Liver (tissue), 9 donors: ENCODE measurements around the gene CELSR1. TPM values are rescaled to one million over a fixed set of nuclear protein-coding genes. Genes with fewer than 3 reads are reported as not detected.

ENCODE experiments used
- DNase-seq: peaks from one replicate; pipeline ENCODE4 v3.0.0-alpha.2; 2017; ENCODE audit warnings: low spot score
- H3K27ac ChIP-seq, 2 donors: one replicate each; pipeline ENCODE4 v1.7.0; 2013; ENCODE audit warnings: inconsistent platforms in 2 of 2, low read length in 2 of 2, control low read depth in 1 of 2, low read depth in 1 of 2, mild to moderate bottlenecking in 1 of 2
- H3K27me3 ChIP-seq, 4 donors: one replicate each; pipeline versions ENCODE4 v1.6.1 to v1.7.0; 2013; ENCODE audit warnings: low read length in 3 of 4, inconsistent platforms in 1 of 4, mild to moderate bottlenecking in 1 of 4, moderate library complexity in 1 of 4; ENCODE audit not compliant: control insufficient read depth in 4 of 4, insufficient read depth in 4 of 4
- H3K36me3 ChIP-seq, 4 donors: one replicate each; pipeline versions ENCODE4 v1.6.1 to v1.7.0; 2013; ENCODE audit warnings: low read length in 3 of 4, mild to moderate bottlenecking in 3 of 4, low read depth in 1 of 4, moderate library complexity in 1 of 4; ENCODE audit not compliant: control insufficient read depth in 4 of 4, insufficient read depth in 3 of 4
- H3K4me1 ChIP-seq, 4 donors: one replicate each; pipeline versions ENCODE4 v1.6.1 to v1.7.0; 2013; ENCODE audit warnings: low read length in 3 of 4, mild to moderate bottlenecking in 3 of 4, moderate library complexity in 1 of 4; ENCODE audit not compliant: control insufficient read depth in 4 of 4, insufficient read depth in 4 of 4
- H3K4me3 ChIP-seq, 3 donors: one replicate each; pipeline versions ENCODE4 v1.6.1 to v1.7.0; 2013; ENCODE audit warnings: low read length in 3 of 3, control low read depth in 1 of 3, low read depth in 1 of 3, mild to moderate bottlenecking in 1 of 3
- H3K9ac ChIP-seq, 2 donors: one replicate each; pipeline ENCODE4 v1.7.0; 2013; ENCODE audit warnings: low read length in 2 of 2, mild to moderate bottlenecking in 2 of 2, moderate library complexity in 2 of 2, control low read depth in 1 of 2, low read depth in 1 of 2
- H3K9me3 ChIP-seq, 4 donors: one replicate each; pipeline versions ENCODE4 v1.6.1 to v1.7.0; 2013; ENCODE audit warnings: low read length in 3 of 4; ENCODE audit not compliant: control insufficient read depth in 4 of 4
- ATF3 ChIP-seq: IDR thresholded peaks from 2 replicates; pipeline ENCODE4 v1.6.1; 2016; ENCODE audit warnings: antibody characterized with exemption
- EGR1 ChIP-seq, 2 donors: IDR thresholded peaks; 2 replicates each; pipeline ENCODE4 v1.6.1; 2016 to 2018; ENCODE audit warnings: antibody characterized with exemption in 2 of 2, low read depth in 2 of 2
- FOXA1 ChIP-seq: IDR thresholded peaks from 2 replicates; pipeline ENCODE4 v1.6.1; 2016; ENCODE audit warnings: antibody characterized with exemption
- FOXA2 ChIP-seq: IDR thresholded peaks from 2 replicates; pipeline ENCODE4 v1.6.1; 2016; ENCODE audit warnings: antibody characterized with exemption
- GABPA ChIP-seq, 2 donors: IDR thresholded peaks in 1 of 2; conservative IDR thresholded peaks in 1 of 2; 2 replicates each; pipeline ENCODE4 v1.6.1; 2016; ENCODE audit warnings: antibody characterized with exemption in 2 of 2, mild to moderate bottlenecking in 1 of 2, moderate library complexity in 1 of 2
- HNF4A ChIP-seq, 2 donors: conservative IDR thresholded peaks; 2 replicates each; pipeline ENCODE4 v1.6.1; 2016; ENCODE audit warnings: antibody characterized with exemption in 2 of 2, mild to moderate bottlenecking in 2 of 2
- HNF4G ChIP-seq: IDR thresholded peaks from 2 replicates; pipeline ENCODE4 v1.6.1; 2016; ENCODE audit warnings: antibody characterized with exemption
- JUND ChIP-seq, 2 donors: IDR thresholded peaks; 2 replicates each; pipeline ENCODE4 v1.6.1; 2016; ENCODE audit warnings: antibody characterized with exemption in 2 of 2
- NR2F2 ChIP-seq: IDR thresholded peaks from 2 replicates; pipeline ENCODE4 v1.6.1; 2016; ENCODE audit warnings: antibody characterized with exemption
- RAD21 ChIP-seq, 2 donors: IDR thresholded peaks; 2 replicates each; pipeline ENCODE4 v1.6.1; 2016; ENCODE audit warnings: antibody characterized with exemption in 2 of 2, mild to moderate bottlenecking in 2 of 2
- REST ChIP-seq: IDR thresholded peaks from 2 replicates; pipeline ENCODE4 v1.6.1; 2016; ENCODE audit warnings: antibody characterized with exemption, mild to moderate bottlenecking
- RXRA ChIP-seq, 2 donors: IDR thresholded peaks; 2 replicates each; pipeline ENCODE4 v1.6.1; 2017 to 2018; ENCODE audit warnings: antibody characterized with exemption in 2 of 2, mild to moderate bottlenecking in 1 of 2
- SP1 ChIP-seq: IDR thresholded peaks from 2 replicates; pipeline ENCODE4 v1.6.1; 2018; ENCODE audit warnings: antibody characterized with exemption, mild to moderate bottlenecking
- TAF1 ChIP-seq: conservative IDR thresholded peaks from 2 replicates; pipeline ENCODE4 v1.6.1; 2016; ENCODE audit warnings: antibody characterized with exemption, mild to moderate bottlenecking
- YY1 ChIP-seq: IDR thresholded peaks from 2 replicates; pipeline ENCODE4 v1.6.1; 2016; ENCODE audit warnings: antibody characterized with exemption, mild to moderate bottlenecking
- ZBTB33 ChIP-seq: IDR thresholded peaks from 2 replicates; pipeline ENCODE4 v1.6.1; 2016; ENCODE audit warnings: antibody characterized with exemption
- WGBS: extraction: QIAGEN DNeasy Blood & Tissue Kit; methylation state at CpG from one replicate; pipeline ENCODE4 v1.1.7; 2013; 5-methylcytosine and 5-hydroxymethylcytosine counted together
- polyA plus RNA-seq, 2 donors: library from polyadenylated mRNA; stranded (reverse) in 1 of 2; unstranded in 1 of 2; fragments of 200-250 nt in 1 of 2; fragments of >200 nt in 1 of 2; fragmentation: Nextera tagmentation in 1 of 2; extraction: Ambion mirVana in 1 of 2; gene quantifications; one replicate each; pipeline versions ENCODE4 v1.2.1 to v1.2.3, GENCODE V29; 2013 to 2015
- total RNA-seq, 2 donors: library from RNA; depleted of rRNA; stranded (reverse); fragments of >200 nt; gene quantifications; one replicate each; pipeline ENCODE4 v1.2.3, GENCODE V29; 2014
- TF ChIP-seq, protein P1 (sequence below): fragments of 150-350 bp; IDR thresholded peaks from 2 replicates; pipeline ENCODE4 v1.5.1; 2017; ENCODE audit warnings: improper control_type of control experiment, low read depth, low read length; ENCODE audit not compliant: missing input control
- TF ChIP-seq, protein P2 (sequence below): IDR thresholded peaks from 2 replicates; pipeline ENCODE4 v1.6.1; 2016; ENCODE audit warnings: antibody characterized with exemption
- donor health status: healthy.
- donor health status: healthy.
- donor health status: healthy.
- donor health status: healthy.
- donor health status: healthy.

The CELSR1 gene
- total and polyA plus RNA-seq, 4 donors = 0.37 to 1.6 (median 1.3) TPM

- H3K9ac ChIP-seq = no peak overlapping the region
- TF ChIP-seq GABPA (IDR thresholded peaks at IDR 0.05 in 1 of 2, conservative IDR thresholded peaks at IDR 0.05 in 1 of 2) (no peak), TAF1 (no peak), EGR1 (IDR thresholded peaks at IDR 0.05; ENCODE audit: low read depth in 2 of 2) (no peak), SP1 (no peak), ATF3 (no peak), NR2F2 (no peak), REST (no peak), RXRA (IDR thresholded peaks at IDR 0.05) (no peak), FOXA1 (no peak), JUND (IDR thresholded peaks at IDR 0.05) (no peak), YY1 (no peak)
- TF ChIP-seq, protein P1, sequence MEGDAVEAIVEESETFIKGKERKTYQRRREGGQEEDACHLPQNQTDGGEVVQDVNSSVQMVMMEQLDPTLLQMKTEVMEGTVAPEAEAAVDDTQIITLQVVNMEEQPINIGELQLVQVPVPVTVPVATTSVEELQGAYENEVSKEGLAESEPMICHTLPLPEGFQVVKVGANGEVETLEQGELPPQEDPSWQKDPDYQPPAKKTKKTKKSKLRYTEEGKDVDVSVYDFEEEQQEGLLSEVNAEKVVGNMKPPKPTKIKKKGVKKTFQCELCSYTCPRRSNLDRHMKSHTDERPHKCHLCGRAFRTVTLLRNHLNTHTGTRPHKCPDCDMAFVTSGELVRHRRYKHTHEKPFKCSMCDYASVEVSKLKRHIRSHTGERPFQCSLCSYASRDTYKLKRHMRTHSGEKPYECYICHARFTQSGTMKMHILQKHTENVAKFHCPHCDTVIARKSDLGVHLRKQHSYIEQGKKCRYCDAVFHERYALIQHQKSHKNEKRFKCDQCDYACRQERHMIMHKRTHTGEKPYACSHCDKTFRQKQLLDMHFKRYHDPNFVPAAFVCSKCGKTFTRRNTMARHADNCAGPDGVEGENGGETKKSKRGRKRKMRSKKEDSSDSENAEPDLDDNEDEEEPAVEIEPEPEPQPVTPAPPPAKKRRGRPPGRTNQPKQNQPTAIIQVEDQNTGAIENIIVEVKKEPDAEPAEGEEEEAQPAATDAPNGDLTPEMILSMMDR = no peak
- DNase-seq = no peak
- no peaks in the 10 kb centered on the region for H3K27me3 ChIP-seq
- no peak overlapping the region for H3K4me3 ChIP-seq
- H3K36me3 ChIP-seq = peaks cover 28 to 84% (median 46%) of the 10 kb centered on the region in 4 donors
- H3K4me1 ChIP-seq = no peaks in the 10 kb centered on the region
- H3K9me3 ChIP-seq = no peaks in the 10 kb centered on the region
- 82% methylated on average over 6 of the region's 6 CpGs for WGBS
- no peak overlapping the region for H3K27ac ChIP-seq
Observed at GRCh38 chr22:46349681-46350080, 187.7 kb downstream of the CELSR1 start.

GRCh38 chr22:46349238-46349637 is 188.2 kb downstream of the CELSR1 start:
- 93% methylated on average over 18 of the region's 18 CpGs for WGBS
- Histone ChIP-seq H3K9ac (no peak overlapping the region), H3K4me3 (no peak overlapping the region), H3K9me3 (no peaks in the 10 kb centered on the region), H3K4me1 (no peaks in the 10 kb centered on the region), H3K36me3 (peaks cover 25 to 88% (median 47%) of the 10 kb centered on the region in 4 donors), H3K27me3 (no peaks in the 10 kb centered on the region), H3K27ac (no peak overlapping the region)
- DNase-seq = no peak
- TF ChIP-seq YY1 (no peak), TAF1 (no peak), FOXA1 (no peak), ZBTB33 (no peak), RXRA (IDR thresholded peaks at IDR 0.05) (no peak), FOXA2 (no peak), HNF4G (no peak), RAD21 (IDR thresholded peaks at IDR 0.05) (no peak), SP1 (no peak), ATF3 (no peak), NR2F2 (no peak), JUND (IDR thresholded peaks at IDR 0.05) (no peak), HNF4A (conservative IDR thresholded peaks at IDR 0.05) (no peak), GABPA (IDR thresholded peaks at IDR 0.05 in 1 of 2, conservative IDR thresholded peaks at IDR 0.05 in 1 of 2) (no peak)
- TF ChIP-seq, protein P2, sequence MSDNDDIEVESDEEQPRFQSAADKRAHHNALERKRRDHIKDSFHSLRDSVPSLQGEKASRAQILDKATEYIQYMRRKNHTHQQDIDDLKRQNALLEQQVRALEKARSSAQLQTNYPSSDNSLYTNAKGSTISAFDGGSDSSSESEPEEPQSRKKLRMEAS = no peak
- TF ChIP-seq, protein P1 = no peak
